ENCODE data around the gene C8A.

The C8A gene

DNA sequence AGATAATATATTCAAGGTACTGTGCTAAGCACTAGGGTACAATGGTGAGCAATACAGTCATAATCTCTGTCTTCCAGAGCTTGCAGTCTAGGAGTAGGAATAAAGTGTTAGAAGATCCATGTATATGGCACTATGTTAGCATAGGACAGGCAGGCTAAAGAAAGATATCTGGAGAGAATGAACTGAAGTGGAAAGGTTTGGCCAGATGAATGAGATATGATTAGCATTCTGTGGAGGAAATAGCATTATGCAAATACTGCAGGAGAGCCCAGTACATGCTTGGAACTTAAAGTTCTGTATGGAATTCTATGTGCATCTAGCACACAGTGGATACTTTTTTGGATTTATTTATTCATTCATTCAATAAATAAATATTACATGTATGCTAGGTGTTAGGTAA, 4.7 kb downstream of the C8A start:
- Histone ChIP-seq H3K4me1 (ENCODE audit: insufficient read depth, low read length) (no peaks in the 10 kb centered on the region), H3K4me3 (ENCODE audit: low read length) (no peak overlapping the region), H3K27ac (ENCODE audit: low read depth, low read length) (no peak overlapping the region), H3K27me3 (ENCODE audit: insufficient read depth, low read length) (no peaks in the 10 kb centered on the region), H3K9me3 (ENCODE audit: insufficient read depth, low read depth, low read length) (no peaks in the 10 kb centered on the region), H3K36me3 (ENCODE audit: insufficient read depth, low read length) (no peaks in the 10 kb centered on the region), H3K9ac (ENCODE audit: low read depth, low read length) (no peak overlapping the region)

DNA sequence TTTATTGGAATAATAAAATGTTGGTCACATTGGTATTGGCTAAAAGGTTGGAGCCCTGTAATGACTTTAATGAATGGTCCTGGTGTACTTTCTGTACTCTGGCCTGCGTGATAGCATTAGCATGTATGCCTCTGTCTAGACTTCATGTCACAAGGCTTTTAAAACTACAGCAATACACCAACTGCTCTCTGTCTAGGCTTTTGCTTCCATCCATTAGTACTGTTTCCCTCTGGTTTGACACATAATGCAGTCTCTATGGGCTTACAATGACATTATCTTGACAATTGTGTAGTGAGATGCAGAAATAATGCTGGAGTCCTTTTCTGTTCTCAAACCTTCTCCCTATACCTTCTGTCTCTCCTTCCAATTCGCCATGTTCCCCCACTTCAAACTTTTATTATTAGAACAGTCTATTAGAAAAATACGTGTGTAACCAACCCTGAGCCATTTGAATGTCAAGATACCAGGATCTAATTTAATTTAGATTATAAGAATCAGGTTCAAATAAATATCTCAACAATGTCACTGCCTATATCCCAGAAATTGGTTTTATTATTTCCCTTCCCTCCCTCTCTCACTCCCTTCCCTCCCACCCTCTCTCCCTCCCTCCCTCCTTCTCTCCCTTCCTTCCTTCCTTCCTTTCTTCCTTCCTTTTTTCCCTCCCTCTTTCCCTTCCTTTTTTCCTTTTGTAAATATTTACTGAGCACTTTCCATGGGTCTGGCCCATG, 8.8 kb downstream of the C8A start:
- no peaks in the 10 kb centered on the region for H3K27me3 ChIP-seq (ENCODE audit: insufficient read depth, low read length)
- no peaks in the 10 kb centered on the region for H3K36me3 ChIP-seq (ENCODE audit: insufficient read depth, low read length)
- H3K4me1 ChIP-seq (ENCODE audit: insufficient read depth, low read length) = no peaks in the 10 kb centered on the region
- H3K4me3 ChIP-seq (ENCODE audit: low read length) = no peak overlapping the region
- no peak overlapping the region for H3K27ac ChIP-seq (ENCODE audit: low read depth, low read length)
- no peak overlapping the region for H3K9ac ChIP-seq (ENCODE audit: low read depth, low read length)
- WGBS = 83% methylated on average over 3 of the region's 3 CpGs
- H3K9me3 ChIP-seq (ENCODE audit: insufficient read depth, low read depth, low read length) = no peaks in the 10 kb centered on the region

DNA sequence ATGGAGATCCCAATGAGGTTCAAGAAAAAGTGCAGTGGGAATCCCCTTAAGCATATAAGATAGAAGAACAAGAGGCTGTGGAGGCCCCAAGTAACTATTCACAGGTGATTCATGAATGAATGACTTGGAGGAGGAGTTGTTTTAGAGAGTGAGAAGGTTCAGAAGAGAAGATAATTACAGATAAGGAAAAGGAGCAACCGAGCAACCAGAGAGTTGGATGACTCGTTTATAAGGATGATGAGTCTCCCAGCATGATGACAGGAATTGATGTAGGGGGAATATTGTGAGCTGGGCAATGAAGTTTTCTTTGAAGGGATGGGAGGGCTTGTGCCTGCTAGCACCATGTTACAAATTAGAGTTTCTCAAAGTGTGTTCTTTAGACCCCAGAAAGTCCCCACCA, 9.8 kb downstream of the C8A start:
- H3K27me3 ChIP-seq (ENCODE audit: insufficient read depth, low read length) = no peaks in the 10 kb centered on the region
- H3K9me3 ChIP-seq (ENCODE audit: insufficient read depth, low read depth, low read length) = no peaks in the 10 kb centered on the region
- no peak overlapping the region for H3K27ac ChIP-seq (ENCODE audit: low read depth, low read length)
- WGBS = 69% methylated on average over 2 of the region's 2 CpGs
- no peak overlapping the region for H3K4me3 ChIP-seq (ENCODE audit: low read length)
- H3K9ac ChIP-seq (ENCODE audit: low read depth, low read length) = no peak overlapping the region
- no peaks in the 10 kb centered on the region for H3K4me1 ChIP-seq (ENCODE audit: insufficient read depth, low read length)
- H3K36me3 ChIP-seq (ENCODE audit: insufficient read depth, low read length) = no peaks in the 10 kb centered on the region

DNA sequence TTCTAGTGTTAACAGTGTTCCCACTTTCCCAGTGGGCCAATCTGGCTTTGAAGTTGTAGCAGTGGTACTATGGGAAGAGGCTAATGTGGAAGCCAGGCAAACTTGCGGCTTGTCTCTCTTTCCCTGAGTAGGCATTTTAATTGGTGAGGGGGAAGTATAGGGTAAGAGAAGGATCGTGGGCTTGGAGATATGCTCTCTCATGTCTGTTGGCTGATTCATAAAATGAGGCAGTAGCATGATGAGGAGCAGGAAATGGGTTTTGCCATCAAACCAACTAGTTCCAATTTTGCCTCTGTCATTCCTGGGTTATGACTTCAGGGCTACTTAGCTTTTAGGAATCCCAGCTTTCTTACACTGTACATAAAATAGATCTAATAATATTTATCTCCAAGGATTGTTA, 12.1 kb downstream of the C8A start:
- no peak overlapping the region for H3K9ac ChIP-seq (ENCODE audit: low read depth, low read length)
- H3K4me3 ChIP-seq (ENCODE audit: low read length) = no peak overlapping the region
- H3K36me3 ChIP-seq (ENCODE audit: insufficient read depth, low read length) = no peaks in the 10 kb centered on the region
- WGBS = 97% methylated on average over 2 of the region's 2 CpGs
- H3K4me1 ChIP-seq (ENCODE audit: insufficient read depth, low read length) = no peaks in the 10 kb centered on the region
- no peak overlapping the region for H3K27ac ChIP-seq (ENCODE audit: low read depth, low read length)
- H3K27me3 ChIP-seq (ENCODE audit: insufficient read depth, low read length) = no peaks in the 10 kb centered on the region
- H3K9me3 ChIP-seq (ENCODE audit: insufficient read depth, low read depth, low read length) = no peaks in the 10 kb centered on the region

DNA sequence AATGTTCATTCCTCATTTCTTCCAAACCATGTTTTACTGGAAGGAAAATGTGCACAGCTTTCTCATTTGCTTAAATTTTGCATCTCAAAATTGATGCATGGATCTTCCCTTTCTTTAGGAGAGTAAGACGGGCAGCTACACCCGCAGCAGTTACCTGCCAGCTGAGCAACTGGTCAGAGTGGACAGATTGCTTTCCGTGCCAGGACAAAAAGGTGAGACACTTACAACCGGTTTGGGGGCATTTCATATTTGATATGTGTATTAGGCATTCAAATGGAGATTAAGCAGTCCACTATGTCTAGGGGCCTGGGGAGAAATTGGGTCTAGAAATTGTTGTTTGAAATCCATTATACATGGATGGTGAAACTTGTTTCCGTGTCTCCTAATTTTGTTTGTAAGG, 12.9 kb downstream of the C8A start:
- no peak overlapping the region for H3K27ac ChIP-seq (ENCODE audit: low read depth, low read length)
- H3K36me3 ChIP-seq (ENCODE audit: insufficient read depth, low read length) = no peaks in the 10 kb centered on the region
- H3K4me3 ChIP-seq (ENCODE audit: low read length) = no peak overlapping the region
- no peaks in the 10 kb centered on the region for H3K4me1 ChIP-seq (ENCODE audit: insufficient read depth, low read length)
- H3K27me3 ChIP-seq (ENCODE audit: insufficient read depth, low read length) = no peaks in the 10 kb centered on the region
- H3K9me3 ChIP-seq (ENCODE audit: insufficient read depth, low read depth, low read length) = no peaks in the 10 kb centered on the region
- H3K9ac ChIP-seq (ENCODE audit: low read depth, low read length) = no peak overlapping the region
- WGBS = 90% methylated on average over 5 of the region's 5 CpGs

DNA sequence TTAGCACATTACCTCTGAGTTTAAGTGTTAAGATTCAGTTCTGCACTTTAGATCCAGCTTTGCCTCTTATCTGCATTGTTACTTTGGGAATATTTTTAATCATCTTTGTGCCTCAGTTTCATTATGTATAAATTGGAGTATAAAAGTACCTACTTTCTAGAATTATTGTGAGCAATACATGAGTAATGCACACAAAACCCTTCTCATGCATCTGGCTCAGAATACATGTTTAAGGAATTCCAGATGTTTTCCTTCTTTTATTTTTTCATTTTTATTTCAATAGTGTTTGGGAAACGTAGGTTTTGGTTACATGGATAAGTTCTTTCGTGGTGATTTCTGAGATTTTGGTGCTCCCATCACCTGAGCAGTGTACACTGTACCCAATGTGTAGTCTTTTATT, 14.2 kb downstream of the C8A start:
- Histone ChIP-seq H3K36me3 (ENCODE audit: insufficient read depth, low read length) (no peaks in the 10 kb centered on the region), H3K9me3 (ENCODE audit: insufficient read depth, low read depth, low read length) (no peaks in the 10 kb centered on the region), H3K27me3 (ENCODE audit: insufficient read depth, low read length) (no peaks in the 10 kb centered on the region), H3K27ac (ENCODE audit: low read depth, low read length) (no peak overlapping the region), H3K9ac (ENCODE audit: low read depth, low read length) (no peak overlapping the region), H3K4me1 (ENCODE audit: insufficient read depth, low read length) (no peaks in the 10 kb centered on the region), H3K4me3 (ENCODE audit: low read length) (no peak overlapping the region)
- 97% methylated on average over 2 of the region's 2 CpGs for WGBS

DNA sequence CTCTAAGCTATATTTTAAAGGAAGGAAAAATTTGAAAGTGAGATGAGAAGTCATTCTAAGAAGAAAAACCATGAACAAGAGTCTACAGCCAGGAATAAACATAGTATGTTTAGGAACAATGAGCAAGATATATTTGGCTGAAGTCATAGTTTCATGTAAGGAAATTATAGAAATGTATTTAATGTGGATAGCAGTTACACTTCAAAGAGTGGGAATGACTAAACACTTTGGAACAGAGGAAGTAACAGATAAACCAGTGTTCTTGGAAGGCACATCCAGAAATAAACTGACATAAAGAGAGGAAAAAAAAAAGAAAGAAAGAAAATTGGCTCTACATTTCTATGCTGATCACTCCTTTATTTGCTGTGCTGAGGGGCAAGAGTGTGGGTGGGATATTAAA, 18.0 kb downstream of the C8A start:
- H3K4me1 ChIP-seq (ENCODE audit: insufficient read depth, low read length) = no peaks in the 10 kb centered on the region
- H3K4me3 ChIP-seq (ENCODE audit: low read length) = no peak overlapping the region
- H3K27ac ChIP-seq (ENCODE audit: low read depth, low read length) = no peak overlapping the region
- H3K9me3 ChIP-seq (ENCODE audit: insufficient read depth, low read depth, low read length) = no peaks in the 10 kb centered on the region
- no peak overlapping the region for H3K9ac ChIP-seq (ENCODE audit: low read depth, low read length)
- no peaks in the 10 kb centered on the region for H3K36me3 ChIP-seq (ENCODE audit: insufficient read depth, low read length)
- no peaks in the 10 kb centered on the region for H3K27me3 ChIP-seq (ENCODE audit: insufficient read depth, low read length)

DNA sequence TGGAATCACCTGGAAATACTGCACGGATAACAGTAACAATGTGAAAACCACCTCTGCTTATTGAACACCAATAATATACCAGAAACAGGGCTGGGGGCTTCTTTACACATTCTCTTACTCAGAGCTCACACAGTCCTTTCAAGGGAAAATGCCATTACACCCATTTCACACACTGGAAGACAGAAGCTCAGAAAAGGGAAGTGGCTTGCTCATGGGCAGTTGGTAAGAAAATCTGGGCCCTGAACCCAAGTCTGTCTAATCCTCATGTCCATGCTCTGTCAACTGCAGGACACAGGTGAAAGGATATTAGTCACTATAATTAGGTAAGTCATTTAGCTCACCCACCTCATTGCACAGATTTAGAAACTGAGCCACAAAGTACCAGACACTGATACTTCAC, 18.6 kb downstream of the C8A start:
- Histone ChIP-seq H3K9me3 (ENCODE audit: insufficient read depth, low read depth, low read length) (no peaks in the 10 kb centered on the region), H3K27ac (ENCODE audit: low read depth, low read length) (no peak overlapping the region), H3K4me1 (ENCODE audit: insufficient read depth, low read length) (no peaks in the 10 kb centered on the region), H3K9ac (ENCODE audit: low read depth, low read length) (no peak overlapping the region), H3K36me3 (ENCODE audit: insufficient read depth, low read length) (no peaks in the 10 kb centered on the region), H3K27me3 (ENCODE audit: insufficient read depth, low read length) (no peaks in the 10 kb centered on the region), H3K4me3 (ENCODE audit: low read length) (no peak overlapping the region)
- WGBS = 89% methylated on average over 1 of the region's 1 CpG

DNA sequence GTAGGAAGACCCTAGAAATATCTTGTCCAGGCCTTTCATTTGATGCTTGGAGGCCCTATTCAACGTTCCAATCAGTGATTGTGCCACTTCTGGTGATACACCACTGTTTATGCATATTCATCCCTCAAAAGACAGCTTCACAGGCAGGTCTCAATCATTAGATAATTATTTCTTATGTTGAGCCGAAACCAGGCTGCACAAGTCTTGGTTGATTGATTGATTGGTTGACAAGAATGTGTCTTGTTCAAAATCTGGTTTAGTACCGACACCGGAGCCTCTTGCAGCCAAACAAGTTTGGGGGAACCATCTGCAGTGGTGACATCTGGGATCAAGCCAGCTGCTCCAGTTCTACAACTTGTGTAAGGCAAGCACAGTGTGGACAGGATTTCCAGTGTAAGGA, 20.1 kb downstream of the C8A start:
- Histone ChIP-seq H3K9ac (ENCODE audit: low read depth, low read length) (no peak overlapping the region), H3K4me1 (ENCODE audit: insufficient read depth, low read length) (no peaks in the 10 kb centered on the region), H3K9me3 (ENCODE audit: insufficient read depth, low read depth, low read length) (no peaks in the 10 kb centered on the region), H3K27ac (ENCODE audit: low read depth, low read length) (no peak overlapping the region), H3K36me3 (ENCODE audit: insufficient read depth, low read length) (no peaks in the 10 kb centered on the region), H3K4me3 (ENCODE audit: low read length) (no peak overlapping the region), H3K27me3 (ENCODE audit: insufficient read depth, low read length) (no peaks in the 10 kb centered on the region)
- WGBS = 90% methylated on average over 4 of the region's 4 CpGs

DNA sequence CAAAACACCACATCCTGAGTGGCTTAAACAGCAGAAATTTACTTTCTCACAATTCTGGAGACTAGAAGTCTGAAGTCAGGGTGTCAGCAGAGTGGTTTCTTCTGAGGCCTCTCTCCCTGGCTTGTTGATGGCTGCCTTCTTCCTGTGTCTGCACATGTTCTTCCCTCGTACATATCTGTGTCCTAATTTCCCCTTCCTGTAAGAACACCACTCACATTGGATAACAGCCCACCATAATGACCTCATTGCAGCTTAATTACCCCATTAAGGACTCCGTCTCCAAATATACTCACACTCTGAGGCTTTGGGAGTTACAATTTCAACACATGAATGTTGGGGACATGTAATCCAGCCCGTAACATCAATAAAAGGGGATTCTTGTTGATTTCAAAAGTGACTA, 23.4 kb downstream of the C8A start:
- Histone ChIP-seq H3K27ac (ENCODE audit: low read depth, low read length) (no peak overlapping the region), H3K9me3 (ENCODE audit: insufficient read depth, low read depth, low read length) (no peaks in the 10 kb centered on the region), H3K4me1 (ENCODE audit: insufficient read depth, low read length) (no peaks in the 10 kb centered on the region), H3K27me3 (ENCODE audit: insufficient read depth, low read length) (no peaks in the 10 kb centered on the region), H3K36me3 (ENCODE audit: insufficient read depth, low read length) (no peaks in the 10 kb centered on the region), H3K9ac (ENCODE audit: low read depth, low read length) (no peak overlapping the region), H3K4me3 (ENCODE audit: low read length) (no peak overlapping the region)
- WGBS = 98% methylated on average over 3 of the region's 3 CpGs

DNA sequence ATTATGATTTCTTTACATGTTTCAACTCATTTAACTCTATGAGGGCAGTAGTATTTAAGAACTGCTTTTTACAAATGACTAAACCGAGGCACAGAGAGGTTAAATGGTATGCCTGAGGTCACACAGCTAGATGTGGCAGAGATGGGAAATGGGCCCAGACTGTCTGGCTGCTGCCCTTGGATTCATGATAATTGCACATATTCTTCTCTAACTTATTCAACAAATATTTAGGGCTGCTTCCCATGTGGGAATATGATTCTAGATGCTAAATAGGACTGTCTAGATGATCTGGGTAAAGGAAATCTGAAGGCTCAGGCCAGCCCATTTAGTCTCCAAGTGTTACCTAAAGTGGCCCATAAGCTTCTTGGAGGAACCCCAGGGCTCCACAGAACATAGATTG, 26.2 kb downstream of the C8A start:
- Histone ChIP-seq H3K4me3 (ENCODE audit: low read length) (no peak overlapping the region), H3K9me3 (ENCODE audit: insufficient read depth, low read depth, low read length) (no peaks in the 10 kb centered on the region), H3K9ac (ENCODE audit: low read depth, low read length) (no peak overlapping the region), H3K27me3 (ENCODE audit: insufficient read depth, low read length) (no peaks in the 10 kb centered on the region), H3K4me1 (ENCODE audit: insufficient read depth, low read length) (no peaks in the 10 kb centered on the region), H3K36me3 (ENCODE audit: insufficient read depth, low read length) (no peaks in the 10 kb centered on the region), H3K27ac (ENCODE audit: low read depth, low read length) (no peak overlapping the region)
- WGBS = 93% methylated on average over 1 of the region's 1 CpG

DNA sequence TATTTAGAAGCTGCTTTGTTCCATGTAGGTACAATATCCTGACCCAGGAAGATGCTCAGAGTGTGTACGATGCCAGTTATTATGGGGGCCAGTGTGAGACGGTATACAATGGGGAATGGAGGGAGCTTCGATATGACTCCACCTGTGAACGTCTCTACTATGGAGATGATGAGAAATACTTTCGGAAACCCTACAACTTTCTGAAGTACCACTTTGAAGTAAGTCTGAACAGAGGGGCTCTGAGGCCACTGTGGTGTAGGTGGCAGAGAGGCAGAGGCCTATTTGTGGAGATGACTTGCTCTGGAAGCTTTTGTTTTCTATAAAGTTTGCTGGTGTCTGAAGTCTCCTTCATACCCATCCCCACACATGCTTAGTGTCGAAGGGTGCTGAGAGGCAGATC, 26.8 kb downstream of the C8A start:
- H3K9me3 ChIP-seq (ENCODE audit: insufficient read depth, low read depth, low read length) = no peaks in the 10 kb centered on the region
- no peak overlapping the region for H3K27ac ChIP-seq (ENCODE audit: low read depth, low read length)
- 92% methylated on average over 6 of the region's 6 CpGs for WGBS
- H3K36me3 ChIP-seq (ENCODE audit: insufficient read depth, low read length) = no peaks in the 10 kb centered on the region
- H3K27me3 ChIP-seq (ENCODE audit: insufficient read depth, low read length) = no peaks in the 10 kb centered on the region
- H3K4me3 ChIP-seq (ENCODE audit: low read length) = no peak overlapping the region
- no peaks in the 10 kb centered on the region for H3K4me1 ChIP-seq (ENCODE audit: insufficient read depth, low read length)
- no peak overlapping the region for H3K9ac ChIP-seq (ENCODE audit: low read depth, low read length)

Data from HUES64 (cell line).